Body of pancreas (tissue), 4 donors: ENCODE data around the gene GRM4.

Experiments used
- CTCF ChIP-seq, 7 experiments: fragments of 450-650 bp in 4 of 7; fragments of 200-600 bp in 3 of 7; sonication (generic) in 3 of 7; IDR thresholded peaks; one replicate each; pipeline ENCODE4 v1.5.1; 2016 to 2019; ENCODE audit warnings: antibody characterized with exemption in 7 of 7
- POLR2A ChIP-seq, 3 donors: fragments of 450-650 bp; IDR thresholded peaks; one replicate each; pipeline ENCODE4 v1.6.1; 2016; ENCODE audit warnings: antibody characterized with exemption in 3 of 3, mild to moderate bottlenecking in 2 of 3

GRCh38 chr6:34113532-34113931, 32.4 kb downstream of the GRM4 start:
- TF ChIP-seq POLR2A (IDR thresholded peaks at IDR 0.05) (no peak), CTCF (IDR thresholded peaks at IDR 0.05) (no peak)
